Activated CD8-positive, alpha-beta memory T cell treated with anti-CD3 and anti-CD28 coated beads, Interleukin-2, amount 50 U/mL, for 24 hours (primary cell): ENCODE measurements around the gene DMAC2L.
"Not testable (repeated sequence)": the region's sequence is repeated elsewhere in the genome, so short reads cannot be mapped to it uniquely, and the experiment has no call there.

Experiments used
- DNase-seq: peaks from one replicate; pipeline ENCODE4 v3.0.0-alpha.2; 2020; ENCODE audit errors: extremely low read depth

DMAC2L gene

DNA sequence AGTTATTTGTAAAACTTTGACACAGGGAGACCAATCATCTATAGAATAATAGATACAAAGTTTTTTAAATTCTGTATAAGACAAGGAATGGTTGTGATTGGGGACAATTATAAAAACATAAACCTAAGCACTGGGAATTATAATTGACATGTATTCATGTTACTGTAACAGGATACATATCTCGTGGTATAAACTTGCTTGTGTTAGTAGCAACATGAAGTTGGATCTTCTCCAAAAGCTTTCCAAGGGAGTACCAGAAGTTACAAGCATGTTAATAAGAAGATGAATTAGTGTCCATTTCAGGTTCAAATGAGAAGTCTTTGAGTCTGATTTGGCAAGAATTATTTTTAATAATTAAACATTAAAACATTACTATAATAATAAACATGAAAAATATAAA lies 42.4 kb downstream of the DMAC2L start:
- DNase-seq, result no peak

DNA sequence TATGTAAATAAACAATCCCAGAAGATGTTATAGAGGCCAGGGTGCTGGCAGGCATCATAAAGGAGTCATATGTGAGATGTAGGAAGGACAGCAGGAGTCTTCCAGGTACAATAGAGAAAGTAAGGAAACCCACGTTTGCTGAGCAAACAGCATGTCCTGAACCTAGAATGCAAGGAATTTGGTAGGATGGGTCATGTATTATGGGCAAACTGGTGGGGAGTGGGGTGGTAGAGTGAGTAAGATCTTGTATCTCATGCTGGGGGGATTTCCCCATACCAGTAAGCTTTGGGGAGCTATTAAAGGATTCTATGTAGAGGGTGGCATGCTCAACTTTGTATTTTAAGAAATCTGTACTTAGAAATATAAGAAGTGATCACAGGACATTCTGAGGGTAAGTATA lies 43.6 kb downstream of the DMAC2L start:
- DNase-seq, result no peak

DNA sequence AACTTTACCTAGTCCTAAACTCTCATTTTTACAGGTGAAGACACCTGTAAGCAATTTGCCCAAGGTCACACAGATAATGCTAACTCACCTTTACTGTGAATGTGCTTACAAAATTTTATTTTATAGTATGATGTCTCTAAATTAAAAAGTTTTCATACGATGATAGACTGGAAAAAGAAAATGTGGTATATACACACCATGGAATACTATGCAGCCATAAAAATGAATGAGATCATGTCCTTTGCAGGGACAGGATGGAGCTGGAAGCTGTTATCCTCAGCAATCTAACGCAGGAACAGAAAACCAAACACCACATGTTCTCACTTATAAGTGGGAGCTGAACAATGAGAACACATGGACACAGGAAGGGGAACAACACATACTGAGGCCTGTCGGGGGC lies 44.2 kb downstream of the DMAC2L start:
- DNase-seq, result not testable (repeated sequence)

DNA sequence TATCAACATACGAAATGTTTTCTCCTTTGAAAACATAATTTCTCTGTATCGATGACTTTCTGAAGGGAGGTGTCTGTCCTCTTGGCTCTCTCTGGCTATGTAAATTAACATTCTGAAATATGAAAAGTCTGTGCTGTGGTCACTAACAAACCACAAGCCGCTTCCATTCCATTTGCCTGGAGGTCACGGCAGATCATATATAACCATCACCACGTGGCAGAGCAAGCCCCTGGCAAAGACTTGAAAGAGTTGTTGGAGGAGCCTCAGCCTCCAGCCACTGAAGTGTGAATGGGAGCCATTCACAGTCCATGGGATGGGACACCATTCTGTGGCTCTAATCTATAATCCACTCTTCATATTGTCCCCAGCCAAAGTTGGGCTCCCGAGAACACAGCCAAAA lies 45.0 kb downstream of the DMAC2L start:
- no peak for DNase-seq

GRCh38 chr14:50357753-50358395 lies 45.8 kb downstream of the DMAC2L start:
- DNase-seq, result no peak

- DNase-seq, result no peak
These were observed 47.5 kb downstream of the DMAC2L start for GRCh38 chr14:50359631-50360030.

DNA sequence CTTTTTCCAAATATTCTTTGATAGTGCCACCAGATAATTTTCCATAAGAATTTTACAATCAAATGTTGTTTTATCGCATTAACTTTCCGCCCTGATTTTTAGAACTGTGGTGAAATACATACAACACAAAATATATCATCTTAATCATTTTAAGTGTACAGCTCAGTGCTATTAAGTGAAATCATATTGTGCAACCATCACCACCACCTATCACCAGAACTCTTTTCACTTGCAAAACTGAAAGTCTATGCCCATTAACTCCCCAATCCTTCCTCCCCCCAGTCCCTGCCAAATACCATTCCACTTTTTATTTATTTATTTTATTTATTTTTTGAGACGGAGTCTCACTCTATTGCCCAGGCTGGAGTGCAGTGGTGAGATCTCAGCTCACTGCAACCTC lies 48.0 kb downstream of the DMAC2L start:
- DNase-seq, result no peak

DNA sequence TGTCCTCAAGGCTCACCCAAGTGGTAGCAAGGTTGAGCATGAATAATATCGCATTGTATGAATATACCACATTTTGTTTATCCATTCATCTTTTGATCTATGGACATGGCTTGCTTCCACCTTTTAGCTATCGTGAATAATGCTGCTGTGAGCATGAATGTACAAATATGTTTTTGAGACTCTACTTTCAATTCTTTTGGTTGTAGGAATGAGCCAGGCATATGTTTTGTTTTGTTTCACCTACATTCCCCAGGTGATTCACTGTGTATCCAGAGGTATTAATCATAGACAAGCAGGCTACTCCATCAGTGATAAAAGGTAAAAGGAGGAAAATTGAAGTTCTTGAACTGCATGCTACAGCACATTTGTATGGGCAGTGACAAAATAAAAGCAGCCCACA lies 48.7 kb downstream of the DMAC2L start:
- no peak for DNase-seq

GRCh38 chr14:50361473-50362403 lies 49.6 kb downstream of the DMAC2L start:
- DNase-seq, result not testable (repeated sequence)

DNA sequence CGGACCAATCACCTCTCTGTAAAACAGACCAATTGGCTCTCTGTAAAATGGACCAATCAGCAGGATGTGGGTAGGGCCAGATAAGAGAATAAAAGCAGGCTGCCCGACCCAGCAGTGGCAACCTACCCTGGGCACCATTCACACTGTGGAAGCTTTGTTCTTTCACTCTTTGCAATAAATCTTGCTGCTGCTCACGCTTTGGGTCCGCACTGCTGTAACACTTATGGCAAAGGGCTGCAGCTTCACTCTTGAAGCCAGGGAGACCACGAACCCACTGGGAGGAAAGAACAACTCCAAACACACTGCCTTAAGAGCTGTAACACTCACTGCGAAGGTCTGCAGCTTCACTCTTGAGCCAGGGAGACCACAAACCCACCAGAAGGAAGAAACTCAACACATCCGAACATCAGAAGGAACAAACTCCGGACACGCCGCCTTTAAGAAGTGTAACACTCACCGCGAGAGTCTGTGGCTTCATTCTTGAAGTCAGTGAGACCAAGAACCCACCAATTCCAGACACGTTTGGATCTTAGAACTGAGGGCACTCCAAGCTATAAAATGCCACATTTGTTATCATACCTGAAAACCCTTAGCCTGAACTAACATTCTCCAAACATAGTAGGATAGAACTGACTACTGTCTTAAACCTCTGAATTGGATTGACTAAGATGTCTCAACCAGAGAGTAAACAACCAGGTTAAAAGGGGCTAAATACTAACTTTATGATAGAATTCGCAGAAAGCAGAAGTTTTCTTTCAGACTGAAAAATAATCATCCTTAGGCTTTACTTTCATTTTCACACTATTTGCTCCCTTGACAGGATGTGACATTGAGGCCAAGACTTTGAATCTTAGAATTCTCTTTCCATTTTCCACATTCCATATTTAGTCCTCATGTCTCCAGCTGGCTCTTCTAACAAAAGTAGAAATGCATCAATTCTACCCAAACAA lies 50.9 kb downstream of the DMAC2L start:
- DNase-seq, result no peak

GRCh38 chr14:50363714-50364111 lies 51.6 kb downstream of the DMAC2L start:
- DNase-seq, result no peak

GRCh38 chr14:50364792-50365191 lies 52.7 kb downstream of the DMAC2L start:
- no peak for DNase-seq

DNA sequence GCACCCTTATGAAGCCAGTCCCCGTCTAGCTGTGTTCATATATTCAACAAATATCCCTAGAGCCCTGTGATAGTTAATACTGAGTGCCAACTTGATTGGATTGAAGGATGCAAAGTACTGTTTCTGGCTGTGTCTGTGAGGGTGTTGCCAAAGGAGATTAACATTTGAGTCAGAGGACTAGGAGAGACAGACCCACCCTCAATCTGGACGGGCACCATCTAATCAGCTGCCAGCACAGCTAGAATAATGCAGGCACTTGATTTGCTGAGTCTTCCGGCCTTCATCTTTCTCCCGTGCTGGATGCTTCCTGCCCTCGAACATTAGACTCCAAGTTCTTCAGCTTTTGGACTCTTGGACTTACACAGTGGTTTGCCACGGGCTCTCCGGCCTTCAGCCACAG lies 53.4 kb downstream of the DMAC2L start:
- DNase-seq, result not testable (repeated sequence)

DNA sequence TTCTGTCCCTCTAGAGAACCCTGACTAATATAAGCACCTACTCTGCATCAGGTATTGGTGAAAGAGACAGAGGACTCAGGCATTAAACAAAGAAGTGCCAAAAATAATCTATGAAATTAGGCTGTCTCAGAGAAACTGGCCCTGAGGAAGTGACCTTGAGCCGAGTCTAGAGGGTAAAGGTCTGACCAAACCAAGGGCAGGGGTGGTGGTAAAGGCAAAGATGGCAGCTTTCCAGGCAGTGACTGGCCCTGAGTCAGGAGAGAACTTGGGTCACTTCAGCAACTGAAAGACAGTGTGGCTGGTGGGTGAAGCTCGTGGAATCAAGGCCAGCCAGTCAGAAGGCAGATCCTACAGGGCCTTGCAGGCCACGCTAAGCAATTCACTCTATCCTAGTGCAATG lies 54.0 kb downstream of the DMAC2L start:
- DNase-seq, result no peak

DNA sequence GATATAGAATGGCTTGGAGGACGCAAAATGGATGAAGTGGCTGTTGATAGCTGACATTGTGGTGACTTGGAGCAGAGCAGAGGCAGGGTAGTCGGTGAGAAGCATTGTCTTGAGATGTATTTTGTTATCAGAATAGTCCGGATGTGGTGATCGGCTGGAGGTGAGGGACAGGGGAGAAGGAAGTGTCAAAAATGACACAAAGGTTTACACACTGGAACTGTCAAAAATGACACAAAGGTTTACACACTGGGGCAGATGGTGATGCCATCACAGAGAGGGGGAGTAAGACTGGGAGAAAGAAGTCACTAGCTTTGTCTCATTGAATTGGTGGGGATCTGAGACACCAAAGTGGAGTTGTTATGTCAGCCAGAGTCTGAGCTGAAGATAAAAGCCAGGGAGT lies 54.5 kb downstream of the DMAC2L start:
- DNase-seq, result no peak

GRCh38 chr14:50371546-50371945 lies 59.4 kb downstream of the DMAC2L start:
- no peak for DNase-seq

- DNase-seq, result no peak
These were observed 61.8 kb downstream of the DMAC2L start for GRCh38 chr14:50373959-50374358.

- DNase-seq, result no peak
These were observed 63.6 kb downstream of the DMAC2L start for GRCh38 chr14:50375760-50376159.
